DOHH2 (cell line): Measurements from ENCODE around the gene VKORC1L1.

ENCODE experiments used
- H3F3A ChIP-seq: fragments of 200-600 bp; sonication (generic), shearing (Covaris generic); 2 replicates; pipeline ENCODE4 v1.6.0; 2016; ENCODE audit warnings: antibody characterized with exemption, mild to moderate bottlenecking; ENCODE audit not compliant: control insufficient read depth, insufficient read depth
- H3K27ac ChIP-seq: fragments of 200-600 bp; sonication (generic); 2 replicates; pipeline ENCODE4 v1.5.1; 2014; ENCODE audit warnings: low read depth, mild to moderate bottlenecking, low read length, moderate library complexity
- H3K27me3 ChIP-seq: fragments of 200-600 bp; sonication (generic); 2 replicates; pipeline ENCODE4 v1.6.1; 2014; ENCODE audit warnings: mild to moderate bottlenecking, low read length, mixed read lengths; ENCODE audit not compliant: control insufficient read depth
- H3K36me3 ChIP-seq: fragments of 200-600 bp; sonication (generic); 2 replicates; pipeline ENCODE4 v1.6.1; 2014; ENCODE audit warnings: mild to moderate bottlenecking, low read length, moderate library complexity, mixed read lengths; ENCODE audit not compliant: control insufficient read depth
- H3K4me1 ChIP-seq: fragments of 200-600 bp; sonication (generic); 2 replicates; pipeline ENCODE4 v1.6.1; 2014; ENCODE audit warnings: mild to moderate bottlenecking, low read length, mixed read lengths; ENCODE audit not compliant: control insufficient read depth
- H3K4me2 ChIP-seq: fragments of 200-600 bp; sonication (generic); 2 replicates; pipeline ENCODE4 v1.6.0; 2014; ENCODE audit warnings: mild to moderate bottlenecking, low read length, moderate library complexity
- H3K4me3 ChIP-seq: fragments of 200-600 bp; sonication (generic); 2 replicates; pipeline ENCODE4 v1.5.1; 2014; ENCODE audit warnings: mild to moderate bottlenecking, low read length, mixed read lengths
- H3K79me2 ChIP-seq: fragments of 200-600 bp; sonication (generic); 2 replicates; pipeline ENCODE4 v1.6.1; 2014; ENCODE audit warnings: mild to moderate bottlenecking, low read length, mixed read lengths; ENCODE audit not compliant: control insufficient read depth
- H3K9me2 ChIP-seq: fragments of 200-600 bp; sonication (generic); replicated peaks from 2 replicates; pipeline ENCODE4 v1.6.1; 2014; ENCODE audit warnings: mild to moderate bottlenecking, low read length, mixed read lengths; ENCODE audit not compliant: control insufficient read depth
- H3K9me3 ChIP-seq: fragments of 200-600 bp; sonication (generic); 2 replicates; pipeline ENCODE4 v1.6.1; 2014; ENCODE audit warnings: antibody characterized with exemption, low read length, mixed read lengths; ENCODE audit not compliant: control insufficient read depth, insufficient read depth
- H4K20me1 ChIP-seq: fragments of 200-600 bp; sonication (generic); 2 replicates; pipeline ENCODE4 v1.6.0; 2014; ENCODE audit warnings: low read depth, mild to moderate bottlenecking, antibody characterized with exemption, low read length, moderate library complexity; ENCODE audit not compliant: control insufficient read depth, insufficient read depth
- CTCF ChIP-seq: fragments of 200-600 bp; sonication (generic); IDR thresholded peaks from one replicate; pipeline ENCODE4 v1.5.1; 2014; ENCODE audit warnings: antibody characterized with exemption, mild to moderate bottlenecking, low read depth, low read length; ENCODE audit not compliant: poor library complexity, severe bottlenecking
- EZH2phosphoT487 ChIP-seq: fragments of 200-600 bp; sonication (generic); IDR thresholded peaks from 2 replicates; pipeline ENCODE4 v1.6.1; 2017; ENCODE audit warnings: borderline replicate concordance, mild to moderate bottlenecking, antibody characterized with exemption, low read length, moderate library complexity, mixed read lengths

Gene VKORC1L1

DNA sequence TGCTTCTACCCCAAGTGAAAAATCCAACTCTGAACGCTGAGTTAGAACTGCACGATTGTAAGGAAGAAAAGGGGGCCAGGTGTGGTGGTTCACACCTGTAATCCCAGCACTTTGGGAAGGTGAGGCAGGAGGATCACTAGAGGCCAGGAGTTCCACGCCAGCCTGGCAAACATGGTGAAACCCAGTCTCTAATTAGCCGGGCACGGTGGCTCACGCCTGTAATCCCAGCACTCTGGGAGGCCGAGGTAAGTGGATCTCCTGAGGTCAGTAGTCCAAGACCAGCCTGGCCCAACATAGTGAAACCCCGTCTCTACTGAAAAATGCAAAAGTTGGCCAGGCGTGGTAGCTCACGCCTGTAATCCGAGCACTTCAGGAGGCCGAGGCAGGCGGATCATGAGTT is 100.1 kb downstream of the VKORC1L1 start:
- no peaks in the 10 kb centered on the region for H3F3A ChIP-seq
- peaks cover 7% of the 10 kb centered on the region for H3K79me2 ChIP-seq
- no peaks in the 10 kb centered on the region for H3K27me3 ChIP-seq
- peaks cover 85% of the 10 kb centered on the region for H3K36me3 ChIP-seq
- no peaks in the 10 kb centered on the region for H3K9me2 ChIP-seq
- TF ChIP-seq EZH2phosphoT487 (no peak), CTCF (no peak)
- no peaks in the 10 kb centered on the region for H3K4me1 ChIP-seq
- no peak overlapping the region for H3K4me2 ChIP-seq
- H4K20me1 ChIP-seq = 0 out of 2 replicates have a peak, but pooled peaks cover 3% of the 10 kb centered on the region
- H3K4me3 ChIP-seq = no peak overlapping the region
- no peak overlapping the region for H3K27ac ChIP-seq
- H3K9me3 ChIP-seq = no peaks in the 10 kb centered on the region

DNA sequence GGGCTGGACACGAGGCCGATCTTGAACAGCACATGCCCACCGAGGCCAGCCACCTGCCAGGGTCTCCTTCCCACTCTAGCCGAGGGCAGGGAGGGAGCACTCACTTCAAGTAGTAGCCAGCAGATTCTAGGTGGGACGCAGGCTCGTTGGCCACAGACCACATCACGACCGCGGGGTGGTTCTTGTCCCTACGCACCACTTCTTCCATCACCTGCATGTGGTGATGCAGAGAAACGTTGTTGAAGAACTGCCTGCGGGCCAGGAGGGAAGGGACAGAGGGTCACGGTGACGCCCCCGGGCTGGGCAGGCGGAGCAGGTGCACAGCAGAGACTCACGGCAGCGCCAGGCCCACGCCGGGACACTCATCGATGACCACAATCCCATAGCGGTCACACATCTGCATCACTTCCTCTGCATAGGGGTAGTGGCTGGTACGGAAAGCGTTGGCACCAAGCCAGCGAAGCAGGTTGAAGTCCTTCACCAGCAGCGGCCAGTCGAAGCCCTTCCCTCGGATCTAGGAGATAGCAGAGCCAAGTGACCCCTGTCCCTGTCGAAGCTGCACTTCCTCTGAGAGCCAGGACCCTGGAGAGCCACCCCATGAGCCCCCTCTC is 101.4 kb downstream of the VKORC1L1 start:
- Histone ChIP-seq H3K27me3 (no peaks in the 10 kb centered on the region), H3K4me3 (no peak overlapping the region), H3K79me2 (peaks cover 15% of the 10 kb centered on the region), H3K36me3 (peaks cover 86% of the 10 kb centered on the region), H3K4me1 (no peaks in the 10 kb centered on the region), H3K4me2 (no peak overlapping the region), H3K27ac (no peak overlapping the region), H3K9me2 (no peaks in the 10 kb centered on the region), H4K20me1 (peaks cover 3% of the 10 kb centered on the region; the same call in 1 of the 2 replicates), H3K9me3 (no peaks in the 10 kb centered on the region), H3F3A (no peaks in the 10 kb centered on the region)
- TF ChIP-seq EZH2phosphoT487 (no peak), CTCF (no peak)

- Histone ChIP-seq H3K4me2 (no peak overlapping the region), H3K27ac (no peak overlapping the region), H3K79me2 (peaks cover 21% of the 10 kb centered on the region), H3K4me3 (no peak overlapping the region), H3K4me1 (no peaks in the 10 kb centered on the region), H3K9me3 (no peaks in the 10 kb centered on the region), H3K36me3 (peaks cover 86% of the 10 kb centered on the region), H3K9me2 (no peaks in the 10 kb centered on the region), H3F3A (no peaks in the 10 kb centered on the region), H3K27me3 (no peaks in the 10 kb centered on the region), H4K20me1 (peaks cover 8% of the 10 kb centered on the region)
- TF ChIP-seq CTCF (no peak), EZH2phosphoT487 (no peak)
Measured at GRCh38 chr7:65974876-65975275, 102.0 kb downstream of the VKORC1L1 start.
